Hematopoietic multipotent progenitor cell treated with erythropoietin and hydrocortisone succinate and interleukin-3 and kit ligand, for 6 days (in vitro differentiated cells): ENCODE results near the gene FMNL2.

Source experiments
- DNase-seq: peaks from one replicate; pipeline ENCODE4 v3.0.0-alpha.2; 2015

Gene FMNL2

GRCh38 chr2:152542337-152542994 lies 207.5 kb downstream of the FMNL2 start:
- DNase-seq = no peak

DNA sequence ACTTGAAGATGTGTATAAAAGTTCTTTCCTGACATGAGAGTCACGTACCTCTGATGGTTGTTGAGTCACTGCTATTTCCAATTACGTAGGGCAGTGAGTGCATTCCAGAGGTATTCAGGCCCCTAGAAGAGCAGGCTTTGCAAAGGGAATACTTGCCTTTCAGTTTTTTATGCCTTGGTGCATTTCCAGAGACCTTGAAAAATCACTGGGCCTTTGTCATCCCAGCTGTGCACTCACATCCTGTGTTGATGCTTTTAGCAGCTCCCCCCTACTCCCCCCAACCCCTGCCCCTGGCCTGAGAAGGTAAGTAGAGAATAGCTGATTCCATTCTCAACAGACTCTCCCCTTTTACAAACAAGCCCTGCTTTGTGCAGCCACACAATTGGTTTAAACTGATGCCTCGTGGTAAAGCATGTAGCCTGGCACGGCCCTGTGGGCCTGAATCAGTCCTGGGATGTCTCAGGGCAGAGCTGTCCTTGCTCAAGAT lies 208.1 kb downstream of the FMNL2 start:
- DNase-seq = no peak

DNA sequence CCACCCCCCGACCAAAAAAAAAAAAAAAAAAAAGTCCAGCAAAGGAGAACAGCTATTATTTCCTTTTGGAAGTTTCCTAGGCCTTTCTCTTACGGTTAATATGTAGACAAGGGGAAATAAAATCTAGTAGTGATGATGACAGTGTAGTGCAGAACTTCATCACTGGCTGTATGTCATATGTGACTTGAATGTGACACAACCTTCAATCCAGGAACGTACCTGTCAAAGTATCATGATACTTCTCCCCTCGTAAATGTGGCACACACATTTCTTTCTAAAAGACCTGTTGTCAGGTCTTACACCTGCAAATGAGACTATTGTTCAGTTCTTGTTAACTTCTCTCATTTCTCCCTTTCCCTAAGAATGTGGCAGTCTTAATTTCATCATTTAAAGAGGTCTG lies 208.7 kb downstream of the FMNL2 start:
- no peak for DNase-seq

GRCh38 chr2:152544638-152545037 lies 209.7 kb downstream of the FMNL2 start:
- DNase-seq = no peak

DNA sequence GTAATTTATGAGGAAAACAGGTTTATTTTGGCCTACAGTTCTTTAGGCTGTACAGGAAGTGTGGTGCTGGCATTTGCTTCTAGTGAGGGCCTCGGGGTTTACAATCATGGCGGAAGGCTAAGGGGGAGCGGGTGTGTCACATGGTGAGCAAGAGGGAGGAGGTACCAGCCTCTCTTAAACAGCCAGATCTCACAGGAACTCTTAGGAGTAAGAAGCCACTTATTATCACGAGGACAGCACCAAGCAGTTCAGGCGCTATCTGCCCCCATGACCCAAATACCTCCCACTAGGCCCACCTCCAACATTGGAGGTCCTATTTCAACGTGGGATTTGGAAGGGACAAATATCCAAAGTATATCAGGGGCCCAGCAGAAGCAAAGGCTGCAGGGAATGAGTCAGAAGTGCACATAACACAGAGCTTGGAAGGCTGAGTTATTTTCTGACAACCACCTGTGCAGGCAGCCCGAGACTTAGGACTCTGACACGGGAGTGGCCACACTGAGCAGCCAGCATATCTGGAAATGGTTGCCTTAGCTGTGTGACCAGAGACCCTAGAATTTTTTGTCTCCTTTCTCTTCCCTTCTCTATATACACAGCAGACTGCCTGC lies 211.4 kb downstream of the FMNL2 start:
- no peak for DNase-seq

GRCh38 chr2:152548111-152548875 lies 213.3 kb downstream of the FMNL2 start:
- no peak for DNase-seq

DNA sequence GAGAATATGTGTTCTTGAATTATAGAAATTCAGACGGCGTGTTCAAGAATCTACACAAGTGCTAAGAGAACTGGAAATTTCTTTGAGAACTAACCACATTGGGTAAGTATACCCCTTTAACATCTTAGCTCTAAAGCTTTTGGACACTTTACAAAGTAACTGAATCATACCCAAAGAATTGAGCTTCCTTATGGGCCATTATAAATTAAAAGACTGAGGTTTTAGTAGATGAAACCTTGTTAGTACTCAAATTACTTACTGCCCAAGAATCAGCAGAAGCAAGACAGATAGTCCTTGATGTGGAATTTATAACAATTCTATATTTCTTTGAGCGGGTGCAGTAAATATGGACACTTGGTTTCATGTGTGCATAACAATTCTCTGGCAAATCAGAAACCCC lies 214.0 kb downstream of the FMNL2 start:
- no peak for DNase-seq

DNA sequence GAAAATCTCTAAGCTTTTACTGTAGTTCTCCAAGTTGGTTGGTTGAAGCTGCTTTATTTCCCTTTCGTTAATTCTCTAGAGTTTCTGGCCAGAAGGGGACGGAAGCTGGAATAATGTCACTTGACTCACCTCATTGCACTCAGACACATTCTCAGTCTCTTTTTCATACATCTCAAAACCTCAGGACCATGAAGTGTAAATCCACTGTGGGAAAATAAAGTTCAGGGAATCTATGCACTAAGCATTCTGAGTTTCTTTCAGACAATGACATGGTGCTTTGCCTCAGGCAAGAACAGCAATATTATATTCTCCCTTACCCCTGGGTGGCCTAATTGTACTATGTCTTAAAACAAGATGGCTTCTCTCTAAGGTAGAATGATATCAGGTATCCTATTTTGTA lies 214.4 kb downstream of the FMNL2 start:
- DNase-seq = no peak

GRCh38 chr2:152550386-152550785 lies 215.4 kb downstream of the FMNL2 start:
- no peak for DNase-seq

DNA sequence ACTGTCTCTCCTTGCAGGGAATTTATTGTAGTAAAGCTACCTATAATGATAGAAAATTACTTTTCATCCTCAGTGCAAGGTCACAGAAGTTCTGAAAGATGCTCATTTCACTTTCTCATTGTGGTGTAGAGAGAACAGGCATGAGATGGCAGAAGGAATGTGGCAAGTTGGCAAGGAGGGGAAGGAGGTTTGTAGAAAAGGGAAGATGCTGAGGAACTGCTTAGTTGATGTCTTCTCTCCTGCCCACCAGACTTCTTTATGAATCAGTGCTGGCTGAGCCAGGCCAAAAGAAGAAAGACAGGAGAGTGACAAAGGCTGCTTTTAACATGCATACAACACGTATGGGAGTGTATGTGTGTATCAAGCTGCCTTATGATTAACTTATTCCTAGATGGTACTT lies 217.9 kb downstream of the FMNL2 start:
- no peak for DNase-seq

- no peak for DNase-seq
Measured at GRCh38 chr2:152553518-152553917, 218.5 kb downstream of the FMNL2 start.

DNA sequence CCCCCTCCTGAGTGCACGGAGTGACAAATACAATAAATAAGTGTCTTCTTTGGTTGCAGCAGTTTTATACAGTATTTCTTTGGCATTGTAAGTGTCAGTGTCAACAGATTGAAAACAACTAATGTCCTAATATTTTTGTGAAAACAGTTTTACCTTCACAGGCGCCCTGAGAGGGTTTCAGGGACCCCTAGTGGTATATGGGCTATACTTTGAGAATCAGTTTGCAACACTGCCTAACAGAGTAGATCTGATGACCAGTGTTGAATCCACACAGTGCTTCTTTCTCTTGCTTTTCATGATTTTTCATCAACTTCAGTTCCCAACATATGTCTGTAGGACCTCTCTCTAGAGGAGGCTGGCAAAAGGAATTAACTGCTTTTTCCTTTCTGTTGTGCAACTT lies 220.1 kb downstream of the FMNL2 start:
- DNase-seq = peak; percentile 27

DNA sequence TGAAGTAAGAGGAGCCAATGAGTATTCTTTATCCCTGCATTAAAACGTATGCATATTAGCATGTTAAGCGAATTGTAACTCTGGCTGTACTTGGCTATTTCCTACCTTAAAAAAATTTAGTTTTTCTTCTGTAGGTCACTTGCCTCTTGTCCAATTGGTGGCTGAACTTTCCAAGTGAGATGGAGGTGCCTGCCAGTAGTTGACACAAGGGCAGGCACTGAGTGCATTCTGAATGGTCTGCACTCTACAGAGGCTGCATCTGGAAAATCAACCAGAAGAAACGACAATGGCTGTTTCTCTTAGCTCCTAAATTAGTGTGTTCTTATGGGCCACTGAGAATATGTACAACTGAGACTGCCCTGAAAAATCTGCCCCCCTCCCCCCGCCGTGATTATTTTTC lies 221.5 kb downstream of the FMNL2 start:
- no peak for DNase-seq

DNA sequence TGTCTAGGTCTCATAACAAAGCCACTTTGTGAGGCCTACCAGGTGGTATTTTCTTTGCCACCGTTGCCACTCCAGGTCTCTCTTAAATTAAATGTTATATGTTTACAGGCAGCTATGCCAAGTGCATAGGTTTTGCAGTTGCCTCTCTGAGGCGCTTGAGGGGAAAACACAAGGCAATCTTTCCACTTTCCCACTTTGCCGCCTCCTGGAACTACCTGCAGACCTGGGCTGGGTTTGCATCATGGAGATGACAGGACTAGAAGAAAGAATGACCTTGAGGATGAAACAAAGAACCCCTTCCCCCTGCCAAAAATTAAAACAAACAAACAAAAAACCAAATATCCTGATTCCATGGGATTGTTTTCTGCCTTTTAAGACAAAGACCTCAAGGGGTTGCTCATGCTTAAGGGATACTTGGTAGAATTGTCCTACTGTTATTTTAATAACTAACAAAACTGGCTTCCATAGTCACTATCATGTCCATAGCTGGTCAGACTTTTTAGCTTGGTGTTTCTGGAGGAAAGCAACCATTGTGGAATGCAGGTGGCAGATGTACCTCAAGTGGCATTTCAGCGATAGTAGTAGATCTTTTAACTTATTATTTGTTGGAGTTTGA lies 222.4 kb downstream of the FMNL2 start:
- DNase-seq = peak; percentile 19

DNA sequence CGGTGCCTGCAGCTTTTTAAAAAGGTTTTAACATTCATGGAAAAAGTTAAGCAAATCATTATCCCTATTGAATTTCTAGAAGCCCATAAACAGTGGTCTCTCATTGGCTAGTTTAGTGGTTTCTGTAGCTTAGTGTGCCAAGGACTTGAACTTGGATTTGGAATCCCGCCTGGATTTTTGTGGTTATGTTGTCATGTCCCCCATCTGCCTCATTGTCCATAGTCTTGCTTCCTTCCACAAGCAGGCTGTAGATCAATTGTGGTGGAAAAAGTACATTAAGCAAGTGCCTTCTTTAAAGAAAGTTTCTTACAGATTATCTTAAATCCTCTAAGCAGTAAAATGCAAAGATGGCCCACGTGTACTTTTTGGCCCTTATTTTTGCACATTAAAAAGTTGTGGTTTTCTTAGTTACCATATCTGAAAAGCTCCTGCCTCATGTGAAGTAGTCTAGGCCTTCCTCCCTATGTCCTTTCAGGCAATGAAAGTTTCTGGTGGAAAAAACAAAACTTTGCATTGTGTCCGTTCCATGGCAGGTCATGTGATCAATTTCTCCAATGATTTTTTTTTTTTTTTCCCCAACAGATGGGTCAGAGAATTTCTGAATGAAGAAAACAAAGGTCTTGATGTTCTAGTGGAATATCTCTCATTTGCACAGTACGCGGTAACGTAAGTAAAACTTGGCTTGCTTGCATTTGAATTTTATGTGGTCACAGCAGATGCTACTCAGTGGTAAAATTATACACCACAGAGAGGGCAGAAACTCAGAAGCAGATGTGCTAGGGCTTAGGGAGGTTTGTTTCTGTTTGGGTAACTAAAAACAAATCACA lies 223.4 kb downstream of the FMNL2 start:
- DNase-seq = no peak

DNA sequence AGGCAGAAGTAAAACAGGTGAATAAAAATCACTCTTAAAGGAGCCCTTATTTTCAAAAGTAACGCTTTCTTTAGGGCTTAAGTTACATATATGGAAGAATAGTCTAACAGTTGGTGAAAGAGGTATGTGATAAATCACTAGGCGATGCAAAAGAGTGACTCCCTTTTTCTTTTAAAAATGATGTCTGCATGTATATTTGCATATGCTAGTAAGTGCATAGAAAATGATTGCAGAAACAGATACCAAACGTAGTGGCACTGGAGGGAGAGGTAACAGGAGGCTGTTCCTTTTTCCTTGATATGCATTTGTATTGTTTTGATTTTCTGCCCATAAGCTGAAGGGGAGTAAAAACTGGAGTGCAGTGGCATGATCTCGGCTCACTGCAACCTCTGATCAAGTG lies 224.0 kb downstream of the FMNL2 start:
- no peak for DNase-seq

GRCh38 chr2:152560166-152560565 lies 225.2 kb downstream of the FMNL2 start:
- DNase-seq = no peak

GRCh38 chr2:152560873-152561595 lies 226.1 kb downstream of the FMNL2 start:
- no peak for DNase-seq

- no peak for DNase-seq
Measured at GRCh38 chr2:152562198-152562884, 227.4 kb downstream of the FMNL2 start.

GRCh38 chr2:152563764-152564163 lies 228.8 kb downstream of the FMNL2 start:
- no peak for DNase-seq
